Liver (tissue), 9 donors: ENCODE data around the gene NDUFAF8. TPM values are rescaled to one million over a fixed set of nuclear protein-coding genes. Genes with fewer than 3 reads are reported as not detected.

ENCODE experiments used
- DNase-seq: peaks from one replicate; pipeline ENCODE4 v3.0.0-alpha.2; 2017; ENCODE audit warnings: low spot score
- H3K27ac ChIP-seq, 2 donors: one replicate each; pipeline ENCODE4 v1.7.0; 2013; ENCODE audit warnings: inconsistent platforms in 2 of 2, low read length in 2 of 2, control low read depth in 1 of 2, low read depth in 1 of 2, mild to moderate bottlenecking in 1 of 2
- H3K27me3 ChIP-seq, 4 donors: one replicate each; pipeline versions ENCODE4 v1.6.1 to v1.7.0; 2013; ENCODE audit warnings: low read length in 3 of 4, inconsistent platforms in 1 of 4, mild to moderate bottlenecking in 1 of 4, moderate library complexity in 1 of 4; ENCODE audit not compliant: control insufficient read depth in 4 of 4, insufficient read depth in 4 of 4
- H3K36me3 ChIP-seq, 4 donors: one replicate each; pipeline versions ENCODE4 v1.6.1 to v1.7.0; 2013; ENCODE audit warnings: low read length in 3 of 4, mild to moderate bottlenecking in 3 of 4, low read depth in 1 of 4, moderate library complexity in 1 of 4; ENCODE audit not compliant: control insufficient read depth in 4 of 4, insufficient read depth in 3 of 4
- H3K4me1 ChIP-seq, 4 donors: one replicate each; pipeline versions ENCODE4 v1.6.1 to v1.7.0; 2013; ENCODE audit warnings: low read length in 3 of 4, mild to moderate bottlenecking in 3 of 4, moderate library complexity in 1 of 4; ENCODE audit not compliant: control insufficient read depth in 4 of 4, insufficient read depth in 4 of 4
- H3K4me3 ChIP-seq, 3 donors: one replicate each; pipeline versions ENCODE4 v1.6.1 to v1.7.0; 2013; ENCODE audit warnings: low read length in 3 of 3, control low read depth in 1 of 3, low read depth in 1 of 3, mild to moderate bottlenecking in 1 of 3
- H3K9ac ChIP-seq, 2 donors: one replicate each; pipeline ENCODE4 v1.7.0; 2013; ENCODE audit warnings: low read length in 2 of 2, mild to moderate bottlenecking in 2 of 2, moderate library complexity in 2 of 2, control low read depth in 1 of 2, low read depth in 1 of 2
- H3K9me3 ChIP-seq, 4 donors: one replicate each; pipeline versions ENCODE4 v1.6.1 to v1.7.0; 2013; ENCODE audit warnings: low read length in 3 of 4; ENCODE audit not compliant: control insufficient read depth in 4 of 4
- CTCF ChIP-seq: fragments of 150-350 bp; IDR thresholded peaks from 2 replicates; pipeline ENCODE4 v1.5.1; 2017; ENCODE audit warnings: improper control_type of control experiment, low read depth, low read length; ENCODE audit not compliant: missing input control
- FOXA1 ChIP-seq: IDR thresholded peaks from 2 replicates; pipeline ENCODE4 v1.6.1; 2016; ENCODE audit warnings: antibody characterized with exemption
- FOXA2 ChIP-seq: IDR thresholded peaks from 2 replicates; pipeline ENCODE4 v1.6.1; 2016; ENCODE audit warnings: antibody characterized with exemption
- GABPA ChIP-seq, 2 donors: IDR thresholded peaks in 1 of 2; conservative IDR thresholded peaks in 1 of 2; 2 replicates each; pipeline ENCODE4 v1.6.1; 2016; ENCODE audit warnings: antibody characterized with exemption in 2 of 2, mild to moderate bottlenecking in 1 of 2, moderate library complexity in 1 of 2
- HNF4A ChIP-seq, 2 donors: conservative IDR thresholded peaks; 2 replicates each; pipeline ENCODE4 v1.6.1; 2016; ENCODE audit warnings: antibody characterized with exemption in 2 of 2, mild to moderate bottlenecking in 2 of 2
- HNF4G ChIP-seq: IDR thresholded peaks from 2 replicates; pipeline ENCODE4 v1.6.1; 2016; ENCODE audit warnings: antibody characterized with exemption
- JUND ChIP-seq, 2 donors: IDR thresholded peaks; 2 replicates each; pipeline ENCODE4 v1.6.1; 2016; ENCODE audit warnings: antibody characterized with exemption in 2 of 2
- MAX ChIP-seq: IDR thresholded peaks from 2 replicates; pipeline ENCODE4 v1.6.1; 2016; ENCODE audit warnings: antibody characterized with exemption
- NR2F2 ChIP-seq: IDR thresholded peaks from 2 replicates; pipeline ENCODE4 v1.6.1; 2016; ENCODE audit warnings: antibody characterized with exemption
- RAD21 ChIP-seq, 2 donors: IDR thresholded peaks; 2 replicates each; pipeline ENCODE4 v1.6.1; 2016; ENCODE audit warnings: antibody characterized with exemption in 2 of 2, mild to moderate bottlenecking in 2 of 2
- REST ChIP-seq: IDR thresholded peaks from 2 replicates; pipeline ENCODE4 v1.6.1; 2016; ENCODE audit warnings: antibody characterized with exemption, mild to moderate bottlenecking
- SP1 ChIP-seq: IDR thresholded peaks from 2 replicates; pipeline ENCODE4 v1.6.1; 2018; ENCODE audit warnings: antibody characterized with exemption, mild to moderate bottlenecking
- TAF1 ChIP-seq: conservative IDR thresholded peaks from 2 replicates; pipeline ENCODE4 v1.6.1; 2016; ENCODE audit warnings: antibody characterized with exemption, mild to moderate bottlenecking
- YY1 ChIP-seq: IDR thresholded peaks from 2 replicates; pipeline ENCODE4 v1.6.1; 2016; ENCODE audit warnings: antibody characterized with exemption, mild to moderate bottlenecking
- ZBTB33 ChIP-seq: IDR thresholded peaks from 2 replicates; pipeline ENCODE4 v1.6.1; 2016; ENCODE audit warnings: antibody characterized with exemption
- WGBS: extraction: QIAGEN DNeasy Blood & Tissue Kit; methylation state at CpG from one replicate; pipeline ENCODE4 v1.1.7; 2013; 5-methylcytosine and 5-hydroxymethylcytosine counted together
- polyA plus RNA-seq, 2 donors: library from polyadenylated mRNA; stranded (reverse) in 1 of 2; unstranded in 1 of 2; fragments of 200-250 nt in 1 of 2; fragments of >200 nt in 1 of 2; fragmentation: Nextera tagmentation in 1 of 2; extraction: Ambion mirVana in 1 of 2; gene quantifications; one replicate each; pipeline versions ENCODE4 v1.2.1 to v1.2.3, GENCODE V29; 2013 to 2015
- total RNA-seq, 2 donors: library from RNA; depleted of rRNA; stranded (reverse); fragments of >200 nt; gene quantifications; one replicate each; pipeline ENCODE4 v1.2.3, GENCODE V29; 2014
- donor health status: healthy.
- donor health status: healthy.
- donor health status: healthy.
- donor health status: healthy.
- donor health status: healthy.

The NDUFAF8 gene
- total and polyA plus RNA-seq, 4 donors: 8.3 to 67.4 (median 15.5) TPM

- Histone ChIP-seq H3K27me3 (no peaks in the 10 kb centered on the region), H3K9ac (no peak overlapping the region), H3K4me1 (peaks cover 0 to 4% (median 0%) of the 10 kb centered on the region in 4 donors), H3K9me3 (no peaks in the 10 kb centered on the region), H3K27ac (no peak overlapping the region), H3K36me3 (peaks cover 0 to 36% (median 17%) of the 10 kb centered on the region in 4 donors), H3K4me3 (no peak overlapping the region)
- DNase-seq: no peak
- no peak for TF ChIP-seq HNF4A (conservative IDR thresholded peaks at IDR 0.05)
- TF ChIP-seq REST: no peak
- TF ChIP-seq FOXA2: no peak
- TF ChIP-seq MAX: no peak
- no peak for TF ChIP-seq GABPA (IDR thresholded peaks at IDR 0.05 in 1 of 2, conservative IDR thresholded peaks at IDR 0.05 in 1 of 2)
- TF ChIP-seq RAD21 (IDR thresholded peaks at IDR 0.05): no peak
- TF ChIP-seq SP1: no peak
- TF ChIP-seq NR2F2: no peak
- no peak for TF ChIP-seq YY1
- TF ChIP-seq JUND (IDR thresholded peaks at IDR 0.05): no peak
- no peak for TF ChIP-seq FOXA1
- no peak for TF ChIP-seq TAF1
- TF ChIP-seq CTCF: no peak
- TF ChIP-seq ZBTB33: no peak
- TF ChIP-seq HNF4G: no peak
- WGBS: 67% methylated on average over 15 of the region's 15 CpGs
These were observed 13.8 kb downstream of the NDUFAF8 start for GRCh38 chr17:81252987-81253329.

GRCh38 chr17:81253358-81254131 lies 14.4 kb downstream of the NDUFAF8 start:
- peak; percentile 56 for DNase-seq
- WGBS: 69% methylated on average over 19 of the region's 19 CpGs
- no peak overlapping the region for H3K27ac ChIP-seq
- H3K36me3 ChIP-seq: peaks cover 1 to 40% (median 19%) of the 10 kb centered on the region in 4 donors
- H3K9me3 ChIP-seq: no peaks in the 10 kb centered on the region
- H3K9ac ChIP-seq: no peak overlapping the region
- no peak overlapping the region for H3K4me3 ChIP-seq
- H3K27me3 ChIP-seq: no peaks in the 10 kb centered on the region
- no peak for TF ChIP-seq REST
- TF ChIP-seq CTCF: peak; percentile 76
- TF ChIP-seq RAD21 (IDR thresholded peaks at IDR 0.05): peak; percentile 80 to 94
- peaks cover 0 to 4% (median 0%) of the 10 kb centered on the region in 4 donors for H3K4me1 ChIP-seq
